Stimulated activated CD8-positive, alpha-beta memory T cell treated with anti-CD3 and anti-CD28 coated beads, Interleukin-7, amount 100 ng/mL, for 1 hour (primary cell): ENCODE data around the gene PAX7.

Source experiments
- DNase-seq, 2 donors: peaks; one replicate each; pipeline ENCODE4 v3.0.0-alpha.2; 2020; ENCODE audit warnings: low read depth in 2 of 2

PAX7 gene

DNA sequence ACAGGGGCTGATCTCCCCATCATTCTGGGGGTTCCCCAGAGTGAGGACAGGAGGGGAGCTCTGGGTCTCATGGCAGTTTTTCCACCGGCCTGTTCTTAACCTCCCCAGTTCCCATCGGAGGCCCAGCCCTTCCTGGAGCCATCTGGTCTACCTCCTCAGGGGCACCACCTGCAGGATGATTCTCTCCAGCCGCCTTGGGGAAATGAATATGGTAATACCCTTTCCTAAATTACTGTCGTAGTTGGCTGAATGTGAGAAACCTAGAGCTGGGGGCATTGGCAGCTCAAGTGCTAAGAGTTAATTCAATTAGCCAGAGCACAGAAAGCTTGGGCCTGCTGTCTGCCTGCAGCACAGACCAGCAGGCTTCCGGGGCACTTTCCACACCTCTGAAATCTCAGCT lies 163.9 kb downstream of the PAX7 start:
- DNase-seq = no peak

DNA sequence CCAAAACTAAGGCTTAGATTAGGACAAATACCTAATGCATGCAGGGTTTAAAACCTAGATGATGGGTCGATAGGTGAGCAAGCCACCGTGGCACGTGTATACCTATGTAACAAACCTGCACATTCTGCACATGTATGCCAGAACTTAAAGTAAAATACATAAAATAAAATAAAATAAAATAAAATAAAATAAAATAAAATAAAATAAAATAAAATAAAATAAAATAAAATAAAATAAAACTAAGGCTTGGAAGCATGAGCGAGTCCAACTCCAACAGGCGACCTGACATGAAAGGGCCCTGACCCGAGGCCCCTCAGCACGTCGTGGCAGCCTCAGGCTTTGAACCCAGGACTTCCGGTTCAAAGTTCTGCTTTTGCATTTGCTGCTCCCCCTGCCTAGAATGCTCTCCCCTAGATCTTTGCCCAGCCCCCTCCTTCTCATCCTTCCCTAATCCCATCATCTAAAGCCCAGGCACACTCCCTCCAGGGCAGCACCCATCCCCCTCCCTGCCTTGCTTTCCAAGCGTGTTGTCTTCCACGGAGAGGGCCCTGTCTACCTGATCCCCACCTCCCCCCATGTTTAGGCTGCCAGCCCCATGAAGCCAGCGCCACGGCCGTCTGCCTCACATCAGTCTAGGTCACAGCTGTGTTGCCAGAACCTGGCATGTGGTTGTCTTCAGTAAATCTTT lies 164.5 kb downstream of the PAX7 start:
- DNase-seq = no peak

GRCh38 chr1:18796950-18797349 lies 166.3 kb downstream of the PAX7 start:
- no peak for DNase-seq
